BJ (cell line): ENCODE measurements around the gene ZGLP1. TPM values are rescaled to one million over a fixed set of nuclear protein-coding genes. Genes with fewer than 3 reads are reported as not detected.
A peak's percentile ranks its signal among the peaks of the same experiment; 100 is the strongest.

Experiments
- CTCF ChIA-PET: fragments of 350-600 bp; formaldehyde crosslinking; extraction: SDS; loops from one replicate; lab custom pipeline; 2021; ENCODE audit warnings: antibody characterized with exemption, inconsistent platforms; lab: Yijun Ruan, JAX
- POLR2A ChIA-PET: fragments of 300-600 bp; sonication (Branson Sonifier 250); formaldehyde crosslinking; extraction: SDS; loops from one replicate; lab custom pipeline; 2021; ENCODE audit warnings: antibody characterized with exemption; lab: Charles Lee
- DNase-seq: peaks from one replicate; pipeline ENCODE4 v3.0.0-alpha.2; 2011; ENCODE audit warnings: low read depth
- H3K27me3 ChIP-seq: 2 replicates; pipeline ENCODE4 v1.6.0; 2011; ENCODE audit warnings: low read length; ENCODE audit not compliant: control insufficient read depth, insufficient read depth
- H3K36me3 ChIP-seq: 2 replicates; pipeline ENCODE4 v1.5.1; 2011; ENCODE audit warnings: low read length; ENCODE audit not compliant: control insufficient read depth, insufficient read depth
- H3K4me3 ChIP-seq: 2 replicates; pipeline ENCODE4 v1.5.1; 2011; ENCODE audit warnings: low read depth, mild to moderate bottlenecking, control low read depth, low read length
- polyA plus RNA-seq: library from polyadenylated mRNA; depleted of rRNA; stranded (reverse); fragments of >200 nt; gene quantifications from 2 replicates; pipeline ENCODE4 v1.2.3, GENCODE V29; 2011
- TF ChIP-seq, protein P1 (sequence below): IDR thresholded peaks from 2 replicates; pipeline ENCODE4 v1.5.1; 2011; ENCODE audit warnings: low read depth, mild to moderate bottlenecking, control low read depth, inconsistent platforms, low read length, moderate library complexity; ENCODE audit not compliant: insufficient read depth

The ZGLP1 gene
- polyA plus RNA-seq, 1 experiment, result 1.2 TPM

DNA sequence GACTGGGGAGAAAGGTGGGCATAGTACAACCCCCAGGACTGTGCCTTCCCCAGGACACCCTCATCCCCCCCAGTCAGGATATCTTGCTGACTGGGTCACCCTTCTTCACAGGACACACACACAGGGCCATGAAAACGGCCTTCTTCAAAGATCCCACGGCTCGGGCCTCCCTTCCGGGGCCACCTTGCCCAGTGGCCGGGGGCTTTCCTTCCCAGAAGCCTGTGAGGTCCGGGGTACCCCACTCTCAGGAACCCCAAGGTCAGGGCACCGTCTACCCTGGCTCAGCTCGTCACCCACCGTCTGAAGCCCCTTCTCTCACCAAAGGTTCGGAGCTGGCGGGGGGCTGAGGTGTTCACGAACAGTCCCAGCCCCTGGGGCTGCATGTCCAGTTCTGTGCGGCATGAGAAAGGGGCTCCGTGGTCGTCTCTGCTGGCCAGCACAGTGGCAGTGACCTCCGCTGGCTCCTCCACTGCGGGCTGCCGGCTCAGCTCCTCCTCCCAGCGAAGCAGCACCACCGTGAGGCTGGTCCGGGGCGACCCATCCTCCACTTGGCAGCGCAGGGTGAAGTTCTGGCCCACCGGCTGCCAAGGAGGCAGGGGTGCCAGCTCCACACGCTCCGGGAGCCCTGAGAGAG is 25.9 kb upstream of the ZGLP1 start:
- CTCF ChIA-PET, result interaction anchor here (0.6 to 2.6 kb wide), 6 partner anchors 7 to 81 kb away, joined by 3 to 14 read pairs (median 5); no protein-coding TSS in a partner anchor
- POLR2A ChIA-PET, result interaction anchor here (0.6 kb wide), 1 partner anchor 9 kb away, joined by 6 read pairs; no protein-coding TSS in a partner anchor
- TF ChIP-seq, protein P1, sequence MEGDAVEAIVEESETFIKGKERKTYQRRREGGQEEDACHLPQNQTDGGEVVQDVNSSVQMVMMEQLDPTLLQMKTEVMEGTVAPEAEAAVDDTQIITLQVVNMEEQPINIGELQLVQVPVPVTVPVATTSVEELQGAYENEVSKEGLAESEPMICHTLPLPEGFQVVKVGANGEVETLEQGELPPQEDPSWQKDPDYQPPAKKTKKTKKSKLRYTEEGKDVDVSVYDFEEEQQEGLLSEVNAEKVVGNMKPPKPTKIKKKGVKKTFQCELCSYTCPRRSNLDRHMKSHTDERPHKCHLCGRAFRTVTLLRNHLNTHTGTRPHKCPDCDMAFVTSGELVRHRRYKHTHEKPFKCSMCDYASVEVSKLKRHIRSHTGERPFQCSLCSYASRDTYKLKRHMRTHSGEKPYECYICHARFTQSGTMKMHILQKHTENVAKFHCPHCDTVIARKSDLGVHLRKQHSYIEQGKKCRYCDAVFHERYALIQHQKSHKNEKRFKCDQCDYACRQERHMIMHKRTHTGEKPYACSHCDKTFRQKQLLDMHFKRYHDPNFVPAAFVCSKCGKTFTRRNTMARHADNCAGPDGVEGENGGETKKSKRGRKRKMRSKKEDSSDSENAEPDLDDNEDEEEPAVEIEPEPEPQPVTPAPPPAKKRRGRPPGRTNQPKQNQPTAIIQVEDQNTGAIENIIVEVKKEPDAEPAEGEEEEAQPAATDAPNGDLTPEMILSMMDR, result no peak
- H3K4me3 ChIP-seq, result no peak overlapping the region
- no peak for DNase-seq
- no peaks in the 10 kb centered on the region; the same call in 1 of the 2 replicates for H3K36me3 ChIP-seq
- H3K27me3 ChIP-seq, result no peaks in the 10 kb centered on the region

GRCh38 chr19:10334588-10335351 is 25.2 kb upstream of the ZGLP1 start:
- peaks cover 2% of the 10 kb centered on the region for H3K36me3 ChIP-seq
- no peaks in the 10 kb centered on the region for H3K27me3 ChIP-seq
- TF ChIP-seq, protein P1, result peak; percentile 40
- peak; percentile 81 for DNase-seq
- ChIA-PET POLR2A (interaction anchor here (0.6 kb wide), 3 partner anchors 8 to 63 kb away, joined by 3 to 6 read pairs (median 3); no protein-coding TSS in a partner anchor), CTCF (interaction anchor here (0.6 to 2.6 kb wide), 13 partner anchors 8 to 334 kb away, joined by 3 to 14 read pairs (median 3); no protein-coding TSS in a partner anchor)
- H3K4me3 ChIP-seq, result peak overlapping the region; percentile 97

GRCh38 chr19:10333758-10334587 is 24.4 kb upstream of the ZGLP1 start:
- peaks cover 9% of the 10 kb centered on the region for H3K36me3 ChIP-seq
- ChIA-PET POLR2A (interaction anchor here (0.5 to 1.0 kb wide), 9 partner anchors 11 to 1765 kb away, joined by 3 to 14 read pairs (median 5); no protein-coding TSS in a partner anchor), CTCF (interaction anchor here (0.7 to 2.6 kb wide), 13 partner anchors 8 to 334 kb away, joined by 3 to 14 read pairs (median 3); partner anchors contain the start of gene ICAM1)
- no peaks in the 10 kb centered on the region for H3K27me3 ChIP-seq
- TF ChIP-seq, protein P1, result no peak
- peak overlapping the region; percentile 97 for H3K4me3 ChIP-seq
- no peak for DNase-seq

DNA sequence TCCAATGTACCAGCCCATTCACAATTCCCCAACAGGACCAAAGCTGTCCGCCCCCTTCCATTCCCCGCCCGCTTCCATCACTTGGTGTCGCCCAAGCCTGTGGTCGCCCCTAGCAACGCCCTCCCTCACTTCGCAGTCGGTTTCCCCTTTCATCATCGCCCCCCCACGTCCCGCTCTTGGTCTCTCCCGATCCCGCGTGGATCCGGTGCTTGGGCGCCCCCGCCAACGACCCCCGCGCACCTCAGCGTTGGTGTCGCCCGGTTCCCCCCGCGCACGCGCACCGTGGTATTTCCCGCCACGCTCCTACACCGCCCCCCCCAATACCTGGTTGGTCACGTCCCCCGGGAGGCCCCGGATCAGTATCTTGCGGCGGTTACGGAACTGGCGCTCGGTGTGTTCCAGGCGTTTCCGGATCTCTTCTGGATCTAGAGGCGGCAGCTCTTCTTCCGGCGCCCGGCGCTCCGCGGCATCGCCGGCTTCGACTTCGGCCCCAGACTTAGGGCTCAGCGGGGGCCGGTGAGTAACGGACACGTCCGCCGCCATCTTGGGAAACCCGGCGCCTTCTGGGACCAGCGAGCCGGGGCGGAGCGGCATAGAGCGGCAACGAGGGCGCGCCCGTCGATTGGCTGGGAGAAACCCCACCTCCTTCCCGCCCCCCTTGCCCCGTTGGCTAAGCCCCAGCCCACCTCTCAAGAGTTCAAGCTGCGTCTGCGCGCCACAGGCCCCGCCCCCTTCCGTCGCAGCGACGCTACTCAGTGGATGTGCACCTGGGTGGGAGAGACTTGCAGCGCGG is 23.5 kb upstream of the ZGLP1 start, which contains the start of gene RAVER1:
TSS of gene RAVER1 (minus strand) at position 565 of the 793 bp plus-strand sequence. CDS start at position 543, 22 bp downstream.
- peak within 1 kb of the TSS; percentile 97 for H3K4me3 ChIP-seq
- H3K27me3 ChIP-seq, result no peaks in the 10 kb centered on the region
- CTCF ChIA-PET, result interaction anchor here (1.4 to 2.6 kb wide), 6 partner anchors 9 to 64 kb away, joined by 3 to 14 read pairs (median 6); partner anchors contain the start of gene ICAM1
- peak; percentile 69 for DNase-seq
- TF ChIP-seq, protein P1, result peak; percentile 13; the same call in 1 of the 2 replicates
- POLR2A ChIA-PET, result interaction anchor here (0.5 to 1.0 kb wide), 7 partner anchors 12 to 1764 kb away, joined by 4 to 14 read pairs (median 8); no protein-coding TSS in a partner anchor
- peaks cover 16% of the 10 kb centered on the region for H3K36me3 ChIP-seq
